ENCODE data around the gene SERPINA12.

DNA sequence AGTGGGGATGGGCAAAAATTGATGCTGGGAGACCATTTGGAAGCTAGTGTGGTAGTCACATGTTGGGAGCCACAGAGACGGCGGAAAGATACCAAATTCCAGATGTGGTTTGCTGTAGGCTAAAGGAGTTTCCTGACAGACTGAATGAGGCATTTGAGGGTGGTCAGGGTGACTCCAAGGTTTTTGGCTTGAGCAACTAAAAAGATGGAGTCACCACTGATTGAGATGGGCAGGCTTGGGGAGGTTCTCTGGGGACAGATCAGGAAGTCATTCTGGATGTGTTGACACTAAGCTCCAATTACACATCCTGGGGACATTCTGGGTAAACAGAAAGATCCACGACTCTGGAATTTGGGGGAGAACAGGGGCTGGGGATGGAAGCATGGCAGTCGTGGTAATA is 17.8 kb downstream of the SERPINA12 start:
- TF ChIP-seq GABPA (IDR thresholded peaks at IDR 0.05 in 1 of 2, conservative IDR thresholded peaks at IDR 0.05 in 1 of 2) = no peak
- no peak for TF ChIP-seq CTCF (IDR thresholded peaks at IDR 0.05; ENCODE audit: low read depth, low read length, missing input control)
- TF ChIP-seq, protein P1, sequence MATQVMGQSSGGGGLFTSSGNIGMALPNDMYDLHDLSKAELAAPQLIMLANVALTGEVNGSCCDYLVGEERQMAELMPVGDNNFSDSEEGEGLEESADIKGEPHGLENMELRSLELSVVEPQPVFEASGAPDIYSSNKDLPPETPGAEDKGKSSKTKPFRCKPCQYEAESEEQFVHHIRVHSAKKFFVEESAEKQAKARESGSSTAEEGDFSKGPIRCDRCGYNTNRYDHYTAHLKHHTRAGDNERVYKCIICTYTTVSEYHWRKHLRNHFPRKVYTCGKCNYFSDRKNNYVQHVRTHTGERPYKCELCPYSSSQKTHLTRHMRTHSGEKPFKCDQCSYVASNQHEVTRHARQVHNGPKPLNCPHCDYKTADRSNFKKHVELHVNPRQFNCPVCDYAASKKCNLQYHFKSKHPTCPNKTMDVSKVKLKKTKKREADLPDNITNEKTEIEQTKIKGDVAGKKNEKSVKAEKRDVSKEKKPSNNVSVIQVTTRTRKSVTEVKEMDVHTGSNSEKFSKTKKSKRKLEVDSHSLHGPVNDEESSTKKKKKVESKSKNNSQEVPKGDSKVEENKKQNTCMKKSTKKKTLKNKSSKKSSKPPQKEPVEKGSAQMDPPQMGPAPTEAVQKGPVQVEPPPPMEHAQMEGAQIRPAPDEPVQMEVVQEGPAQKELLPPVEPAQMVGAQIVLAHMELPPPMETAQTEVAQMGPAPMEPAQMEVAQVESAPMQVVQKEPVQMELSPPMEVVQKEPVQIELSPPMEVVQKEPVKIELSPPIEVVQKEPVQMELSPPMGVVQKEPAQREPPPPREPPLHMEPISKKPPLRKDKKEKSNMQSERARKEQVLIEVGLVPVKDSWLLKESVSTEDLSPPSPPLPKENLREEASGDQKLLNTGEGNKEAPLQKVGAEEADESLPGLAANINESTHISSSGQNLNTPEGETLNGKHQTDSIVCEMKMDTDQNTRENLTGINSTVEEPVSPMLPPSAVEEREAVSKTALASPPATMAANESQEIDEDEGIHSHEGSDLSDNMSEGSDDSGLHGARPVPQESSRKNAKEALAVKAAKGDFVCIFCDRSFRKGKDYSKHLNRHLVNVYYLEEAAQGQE (IDR thresholded peaks at IDR 0.05) = no peak
- no peak for TF ChIP-seq YY1 (IDR thresholded peaks at IDR 0.05)
- TF ChIP-seq RAD21 (IDR thresholded peaks at IDR 0.05) = no peak
- TF ChIP-seq ATF3 (IDR thresholded peaks at IDR 0.05) = no peak
